ENCODE results near the gene PLCH1.
"Not testable (repeated sequence)": the region's sequence is repeated elsewhere in the genome, so short reads cannot be mapped to it uniquely, and the experiment has no call there.

PLCH1 gene

DNA sequence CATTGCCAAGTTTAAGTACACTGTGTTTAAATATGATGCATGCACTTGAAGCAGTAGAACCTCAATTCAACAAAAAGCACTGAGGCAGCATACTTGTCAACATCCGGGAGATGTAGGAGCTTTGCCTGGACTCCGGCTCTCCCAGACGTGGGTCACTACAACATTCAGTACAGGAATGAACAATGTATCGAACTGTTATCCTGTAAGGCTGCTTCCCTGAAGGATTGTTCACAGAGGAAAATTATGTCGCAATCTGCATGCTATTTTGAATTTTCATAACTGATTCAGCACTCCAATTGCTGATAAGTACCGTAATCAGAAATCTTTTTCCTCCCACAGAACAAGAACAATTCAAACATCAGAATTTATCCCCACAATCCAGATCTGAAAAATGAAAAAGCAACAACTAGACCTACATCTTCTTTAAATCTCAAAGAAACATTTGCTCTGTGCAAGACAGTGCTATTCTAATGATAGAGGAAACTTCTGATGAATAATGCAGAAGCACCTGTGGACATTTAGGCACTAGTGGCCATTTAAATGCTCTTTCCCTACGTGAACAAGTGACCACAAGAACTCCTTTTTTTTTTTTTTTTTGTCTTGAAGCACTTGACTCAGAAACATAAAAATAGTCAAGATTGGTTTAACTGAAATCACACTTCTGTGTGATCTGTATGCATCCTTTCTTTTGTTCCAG lies 113.4 kb downstream of the PLCH1 start:
- no peak overlapping the region for H3K27ac ChIP-seq
- TF ChIP-seq CTCF (conservative IDR thresholded peaks at IDR 0.05) (no peak), ZFX (IDR thresholded peaks at IDR 0.05) (no peak)

GRCh38 chr3:155629556-155629955 lies 115.3 kb downstream of the PLCH1 start:
- H3K27ac ChIP-seq: no peak overlapping the region
- TF ChIP-seq CTCF (conservative IDR thresholded peaks at IDR 0.05) (no peak), ZFX (IDR thresholded peaks at IDR 0.05) (no peak)

- H3K27ac ChIP-seq: no peak overlapping the region
- TF ChIP-seq CTCF (conservative IDR thresholded peaks at IDR 0.05) (no peak), ZFX (IDR thresholded peaks at IDR 0.05) (no peak)
These were observed 115.8 kb downstream of the PLCH1 start for GRCh38 chr3:155629056-155629455.

- not testable (repeated sequence) for H3K27ac ChIP-seq
These were observed 122.2 kb downstream of the PLCH1 start for GRCh38 chr3:155622647-155623046.

DNA sequence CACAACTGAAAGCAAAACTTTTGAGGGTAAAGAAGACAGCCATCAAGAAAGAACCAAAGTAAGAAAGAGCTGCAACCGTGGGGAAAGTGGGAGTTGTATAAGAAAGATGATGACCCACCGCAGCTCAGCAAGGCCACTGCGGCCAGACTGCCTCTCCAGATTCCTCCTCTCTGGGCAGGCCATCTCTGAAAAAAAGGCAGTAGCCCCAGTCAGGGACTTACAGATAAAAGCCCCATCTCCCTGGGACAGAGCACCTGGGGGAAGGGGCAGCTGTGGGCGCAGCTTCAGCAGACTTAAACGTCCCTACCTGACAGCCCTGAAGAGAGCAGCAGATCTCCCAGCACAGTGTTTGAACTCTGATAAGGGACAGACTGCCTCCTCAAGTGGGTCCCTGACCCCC lies 124.3 kb downstream of the PLCH1 start:
- H3K27ac ChIP-seq: not testable (repeated sequence)

DNA sequence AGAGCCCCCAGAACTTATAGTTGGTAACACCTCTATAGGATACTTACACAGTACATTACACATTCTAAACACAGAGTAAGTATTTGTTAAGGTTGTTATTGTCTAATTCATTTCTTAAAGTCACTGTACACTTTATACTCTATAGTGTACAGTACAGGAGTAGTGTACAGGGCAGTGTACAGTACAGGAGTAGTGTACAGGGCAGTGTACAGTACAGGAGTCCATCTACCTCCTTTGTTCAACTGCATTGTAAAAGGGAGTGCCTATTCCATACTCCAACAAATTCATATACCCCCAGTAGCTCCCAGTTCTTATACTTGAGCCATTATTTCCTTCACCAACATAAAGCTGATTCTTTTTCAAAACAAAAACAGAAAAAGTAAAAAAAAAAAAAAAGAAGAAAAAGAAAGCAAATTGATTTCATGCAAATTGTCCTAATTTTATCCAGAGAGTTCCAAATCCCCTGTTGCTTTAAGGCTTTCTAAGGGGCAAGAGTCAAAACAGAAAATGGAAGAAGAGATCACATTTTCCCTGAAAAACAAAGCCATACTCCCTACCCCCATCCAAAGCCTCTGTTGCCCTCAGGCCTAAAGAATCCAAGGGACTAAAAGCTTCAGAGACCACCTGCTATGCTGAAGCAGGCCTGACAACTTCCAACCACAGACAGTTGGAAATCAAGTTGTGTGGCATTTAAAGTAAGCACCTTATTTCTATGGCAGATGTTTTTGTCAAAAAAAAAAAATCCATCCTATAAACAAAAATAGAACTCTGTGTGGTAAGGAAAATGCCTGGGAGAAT lies 125.6 kb downstream of the PLCH1 start:
- H3K27ac ChIP-seq: no peak overlapping the region

GRCh38 chr3:155618543-155618942 lies 126.3 kb downstream of the PLCH1 start:
- H3K27ac ChIP-seq: no peak overlapping the region
- TF ChIP-seq ZFX (IDR thresholded peaks at IDR 0.05): no peak
- TF ChIP-seq CTCF (conservative IDR thresholded peaks at IDR 0.05): no peak

More for the DNA sequence above, 125.6 kb downstream of the PLCH1 start:
- TF ChIP-seq CTCF (conservative IDR thresholded peaks at IDR 0.05) (no peak), ZFX (IDR thresholded peaks at IDR 0.05) (no peak)

DNA sequence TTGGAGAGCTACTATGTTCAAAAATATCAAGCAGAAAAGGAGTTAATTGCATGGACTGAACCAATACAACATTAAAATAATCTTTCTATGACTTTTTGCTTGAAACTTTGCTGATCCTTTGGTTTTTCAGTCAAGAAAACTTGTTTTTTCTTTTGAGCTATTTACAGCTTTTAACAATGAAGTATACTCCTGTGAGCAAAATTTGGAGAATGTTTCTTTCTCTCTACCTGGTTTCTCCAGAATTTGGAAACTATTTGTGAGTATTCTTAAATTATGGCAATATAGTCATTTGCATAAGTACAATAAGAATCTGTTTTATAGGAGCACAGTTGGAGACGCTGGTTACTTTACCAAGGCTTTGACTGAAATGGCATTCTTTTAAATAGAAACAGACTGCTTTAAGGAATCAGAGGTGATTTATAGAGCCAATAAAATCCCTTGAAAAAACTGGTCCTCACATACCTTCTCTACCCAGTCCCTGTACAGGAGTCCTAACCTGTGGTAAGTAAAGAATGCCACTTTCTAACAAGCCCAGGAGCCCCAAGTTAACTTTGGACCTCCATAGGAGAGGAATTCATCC lies 127.4 kb downstream of the PLCH1 start:
- no peak overlapping the region for H3K27ac ChIP-seq
- TF ChIP-seq ZFX (IDR thresholded peaks at IDR 0.05): no peak
- no peak for TF ChIP-seq CTCF (conservative IDR thresholded peaks at IDR 0.05)

GRCh38 chr3:155615141-155615540 lies 129.7 kb downstream of the PLCH1 start:
- not testable (repeated sequence) for H3K27ac ChIP-seq

GRCh38 chr3:155614410-155614809 lies 130.5 kb downstream of the PLCH1 start:
- H3K27ac ChIP-seq: not testable (repeated sequence)

All from C4-2B (cell line).